Measurements from ENCODE around the gene RDH13. TPM values are rescaled to one million over a fixed set of nuclear protein-coding genes. Genes with fewer than 3 reads are reported as not detected.

RDH13 gene
- total RNA-seq, 1 donor from 2014 or later = 12.0 TPM

DNA sequence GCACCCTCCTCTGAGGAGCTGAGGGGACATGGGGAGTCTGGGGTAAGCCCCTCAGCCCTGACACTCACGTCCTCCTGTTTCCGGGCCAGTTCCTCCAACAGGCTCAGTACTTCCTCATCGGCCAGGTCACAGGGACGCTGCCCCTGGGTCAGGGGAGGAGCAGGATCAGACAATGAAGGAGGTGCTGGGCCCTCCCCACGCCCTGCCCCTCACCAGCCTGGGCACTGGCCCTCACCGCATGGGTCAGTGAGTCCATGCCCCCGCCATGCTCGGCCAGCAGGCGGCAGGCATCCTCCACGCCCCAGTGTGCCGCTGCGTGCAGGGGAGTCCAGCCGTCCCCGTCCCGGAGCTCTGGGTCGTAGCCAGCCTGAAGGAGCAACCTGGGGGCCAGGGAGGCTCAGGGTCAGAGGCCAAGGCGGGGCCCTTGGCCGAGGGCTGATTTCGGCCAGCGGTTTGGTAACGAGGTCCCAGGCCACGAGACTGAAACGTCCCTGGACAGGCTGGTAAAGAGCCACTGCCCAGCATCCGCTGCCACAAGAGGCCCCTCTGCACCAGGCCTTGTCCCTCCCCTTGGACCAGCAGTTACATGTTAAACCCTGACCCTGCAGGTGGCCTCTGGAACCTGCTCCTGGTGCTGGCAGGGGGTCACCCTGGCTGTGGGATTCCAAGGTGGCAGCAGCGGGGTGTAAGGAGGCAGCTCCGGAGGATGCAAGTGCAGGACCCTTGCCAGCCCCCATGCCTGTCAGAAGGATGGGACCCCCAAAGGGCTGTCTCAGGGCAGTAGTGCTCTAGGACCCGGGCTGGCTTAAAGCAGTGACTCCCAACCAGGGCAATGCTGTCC, 36.0 kb upstream of the RDH13 start:
- Mint-ChIP-seq H3K9me3 (ENCODE audit: low read depth) (no peaks in the 10 kb centered on the region), H3K4me1 (ENCODE audit: low read depth) (no peaks in the 10 kb centered on the region)
- no peak for DNase-seq (ENCODE audit: low spot score, unreplicated experiment)

DNA sequence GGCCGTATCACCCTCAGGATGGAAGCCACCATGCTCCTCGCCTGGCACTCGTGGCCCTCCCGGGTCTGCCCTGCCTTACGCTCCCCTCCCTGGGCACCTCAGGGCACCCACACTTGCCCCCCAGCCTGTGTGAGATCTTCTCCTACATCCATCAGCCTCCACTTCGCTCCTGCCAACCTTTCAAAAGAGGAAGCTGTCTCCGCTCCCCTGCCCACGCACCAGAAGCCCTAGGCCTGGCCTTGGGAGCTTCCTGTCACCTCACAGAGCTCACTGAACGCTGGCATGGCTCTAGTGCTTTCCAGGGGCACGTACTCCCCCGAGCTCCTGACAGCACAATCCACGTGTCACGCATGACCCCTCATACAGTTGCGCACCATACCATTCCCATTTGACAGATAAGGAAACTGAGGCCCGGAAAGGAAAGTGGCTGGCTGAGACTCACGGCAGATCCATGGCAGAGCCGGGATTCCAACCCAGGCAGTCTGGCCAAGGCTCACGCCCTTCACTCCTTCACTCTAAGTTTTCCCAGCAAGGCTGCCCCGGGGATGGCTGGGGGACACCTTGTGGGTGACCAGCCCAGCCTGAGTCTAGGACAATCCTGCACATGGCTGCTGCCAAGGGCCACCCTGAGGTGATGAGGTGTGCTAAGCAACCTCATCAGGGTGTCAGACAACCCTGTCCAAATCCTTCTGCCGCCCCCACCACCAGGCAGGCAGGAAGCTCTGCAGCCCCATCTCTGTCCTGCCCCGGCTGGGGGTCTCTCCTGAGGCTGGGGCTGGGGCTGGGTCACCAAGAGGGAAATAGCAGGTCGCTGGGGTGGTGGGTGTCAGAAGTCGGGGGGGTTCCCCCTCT, 35.1 kb upstream of the RDH13 start:
- H3K27ac Mint-ChIP-seq = no peak overlapping the region
- H3K4me1 Mint-ChIP-seq (ENCODE audit: low read depth) = no peaks in the 10 kb centered on the region
- TF ChIP-seq, protein P1, sequence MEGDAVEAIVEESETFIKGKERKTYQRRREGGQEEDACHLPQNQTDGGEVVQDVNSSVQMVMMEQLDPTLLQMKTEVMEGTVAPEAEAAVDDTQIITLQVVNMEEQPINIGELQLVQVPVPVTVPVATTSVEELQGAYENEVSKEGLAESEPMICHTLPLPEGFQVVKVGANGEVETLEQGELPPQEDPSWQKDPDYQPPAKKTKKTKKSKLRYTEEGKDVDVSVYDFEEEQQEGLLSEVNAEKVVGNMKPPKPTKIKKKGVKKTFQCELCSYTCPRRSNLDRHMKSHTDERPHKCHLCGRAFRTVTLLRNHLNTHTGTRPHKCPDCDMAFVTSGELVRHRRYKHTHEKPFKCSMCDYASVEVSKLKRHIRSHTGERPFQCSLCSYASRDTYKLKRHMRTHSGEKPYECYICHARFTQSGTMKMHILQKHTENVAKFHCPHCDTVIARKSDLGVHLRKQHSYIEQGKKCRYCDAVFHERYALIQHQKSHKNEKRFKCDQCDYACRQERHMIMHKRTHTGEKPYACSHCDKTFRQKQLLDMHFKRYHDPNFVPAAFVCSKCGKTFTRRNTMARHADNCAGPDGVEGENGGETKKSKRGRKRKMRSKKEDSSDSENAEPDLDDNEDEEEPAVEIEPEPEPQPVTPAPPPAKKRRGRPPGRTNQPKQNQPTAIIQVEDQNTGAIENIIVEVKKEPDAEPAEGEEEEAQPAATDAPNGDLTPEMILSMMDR (IDR thresholded peaks at IDR 0.05; ENCODE audit: unreplicated experiment) = no peak
- no peaks in the 10 kb centered on the region for H3K27me3 Mint-ChIP-seq
- no peak for DNase-seq (ENCODE audit: low spot score, unreplicated experiment)
- no peak overlapping the region for H3K4me3 Mint-ChIP-seq (ENCODE audit: low read depth)
- peaks cover 10% of the 10 kb centered on the region for H3K36me3 Mint-ChIP-seq (ENCODE audit: insufficient read depth)
- no peaks in the 10 kb centered on the region for H3K9me3 Mint-ChIP-seq (ENCODE audit: low read depth)

More for the DNA sequence above, 36.0 kb upstream of the RDH13 start:
- H3K4me3 Mint-ChIP-seq (ENCODE audit: low read depth) = no peak overlapping the region
- H3K27me3 Mint-ChIP-seq = no peaks in the 10 kb centered on the region
- TF ChIP-seq, protein P1 (IDR thresholded peaks at IDR 0.05; ENCODE audit: unreplicated experiment) = no peak
- no peak overlapping the region for H3K27ac Mint-ChIP-seq
- peaks cover 13% of the 10 kb centered on the region for H3K36me3 Mint-ChIP-seq (ENCODE audit: insufficient read depth)

DNA sequence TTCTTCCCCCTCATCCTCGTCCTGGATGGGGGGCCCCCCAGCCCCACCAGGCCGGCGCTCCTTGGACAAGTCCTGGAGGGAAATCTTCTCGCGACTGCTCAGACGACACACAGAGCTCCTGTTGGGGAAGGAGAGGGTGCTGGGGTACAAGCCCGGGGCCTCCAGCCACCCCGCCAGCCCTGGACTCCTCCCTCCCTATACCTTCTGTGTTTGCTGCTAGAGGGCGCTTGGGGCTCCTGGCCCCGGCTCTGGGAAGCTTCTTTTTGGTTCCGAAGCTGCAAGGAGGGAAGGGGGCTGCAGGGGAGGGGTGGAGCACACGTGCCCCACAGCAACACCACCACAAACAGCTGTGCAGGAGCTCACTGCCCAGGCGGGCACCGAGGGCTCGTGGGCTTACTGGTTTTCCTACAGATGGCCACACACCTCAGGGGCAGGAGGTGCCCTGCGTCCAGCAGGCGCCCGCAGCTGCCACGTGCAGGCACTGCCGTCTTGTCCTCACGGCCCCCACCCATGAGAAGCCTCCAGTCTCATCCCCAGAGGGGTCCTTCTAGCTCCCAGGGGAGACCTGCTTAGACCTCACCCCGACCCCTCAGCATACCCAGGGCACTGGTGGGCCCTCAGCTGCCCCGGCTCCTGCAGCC, 33.2 kb upstream of the RDH13 start:
- no peak overlapping the region for H3K27ac Mint-ChIP-seq
- TF ChIP-seq, protein P1 (IDR thresholded peaks at IDR 0.05; ENCODE audit: unreplicated experiment) = no peak
- H3K4me1 Mint-ChIP-seq (ENCODE audit: low read depth) = no peaks in the 10 kb centered on the region
- H3K36me3 Mint-ChIP-seq (ENCODE audit: insufficient read depth) = peaks cover 4% of the 10 kb centered on the region
- H3K9me3 Mint-ChIP-seq (ENCODE audit: low read depth) = no peaks in the 10 kb centered on the region
- H3K4me3 Mint-ChIP-seq (ENCODE audit: low read depth) = no peak overlapping the region
- no peaks in the 10 kb centered on the region for H3K27me3 Mint-ChIP-seq
- DNase-seq (ENCODE audit: low spot score, unreplicated experiment) = no peak

DNA sequence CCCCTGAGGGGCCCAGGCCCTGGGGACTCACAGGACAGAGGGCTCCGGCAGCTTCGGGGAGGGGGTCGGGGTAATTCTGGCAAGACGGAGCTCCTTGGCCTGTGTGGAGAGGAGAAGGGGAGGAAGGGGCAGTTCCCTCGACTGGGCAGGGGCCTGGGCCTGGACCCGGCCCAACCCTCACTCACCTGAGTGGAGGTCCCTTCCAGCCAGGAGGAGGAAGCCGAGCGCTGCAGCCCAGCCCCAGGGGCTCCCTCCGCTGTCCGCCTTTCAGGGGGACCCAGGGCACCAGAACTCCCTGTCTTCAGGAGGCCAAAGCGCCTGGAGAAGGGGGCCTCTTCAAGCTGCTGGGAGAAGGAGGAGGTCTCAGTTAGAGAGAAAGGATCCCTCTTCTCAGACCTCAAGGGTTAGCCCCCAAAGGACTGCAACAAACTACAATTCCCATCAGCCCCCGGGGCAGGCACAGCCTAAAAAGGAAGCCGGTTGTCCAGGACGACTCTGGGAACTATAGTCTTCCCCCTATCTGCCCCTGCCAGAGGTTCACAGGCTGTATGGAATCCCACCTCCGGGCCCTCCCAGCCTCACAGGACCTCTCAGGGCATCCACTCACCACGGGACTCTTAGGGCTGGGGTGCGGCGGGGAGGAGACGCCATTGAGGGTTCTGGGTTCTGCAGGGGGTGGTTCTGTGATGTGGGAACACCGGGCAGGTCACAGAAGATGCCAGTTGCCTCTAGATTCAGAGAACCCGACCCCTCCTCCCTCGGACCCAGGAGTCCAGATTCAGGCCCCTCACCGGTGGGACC, 32.5 kb upstream of the RDH13 start:
- TF ChIP-seq, protein P1 (IDR thresholded peaks at IDR 0.05; ENCODE audit: unreplicated experiment) = no peak
- no peak overlapping the region for H3K27ac Mint-ChIP-seq
- no peak for DNase-seq (ENCODE audit: low spot score, unreplicated experiment)
- no peaks in the 10 kb centered on the region for H3K9me3 Mint-ChIP-seq (ENCODE audit: low read depth)
- H3K4me3 Mint-ChIP-seq (ENCODE audit: low read depth) = no peak overlapping the region
- no peaks in the 10 kb centered on the region for H3K27me3 Mint-ChIP-seq
- H3K36me3 Mint-ChIP-seq (ENCODE audit: insufficient read depth) = peaks cover 5% of the 10 kb centered on the region
- H3K4me1 Mint-ChIP-seq (ENCODE audit: low read depth) = no peaks in the 10 kb centered on the region
